ENCODE results near the gene LZTS2. TPM values are rescaled to one million over a fixed set of nuclear protein-coding genes. Genes with fewer than 3 reads are reported as not detected.
A peak's percentile ranks its signal among the peaks of the same experiment; 100 is the strongest.
"Not testable (repeated sequence)": the region's sequence is repeated elsewhere in the genome, so short reads cannot be mapped to it uniquely, and the experiment has no call there.

The LZTS2 gene
- total and polyA plus RNA-seq, 10 donors: 21.8 to 76.6 (median 54.6) TPM

- intact Hi-C loops (cut with DNase I; ENCODE audit: low total_unique reads): no loop called here
- Histone ChIP-seq H3K27me3 (replicated peaks in 1 of 7) (peaks cover 0 to 16% (median 0%) of the 10 kb centered on the region in 7 donors), H3K4me3 (no peak overlapping the region), H3K9me3 (no peaks in the 10 kb centered on the region), H3K36me3 (peaks cover 0 to 10% (median under 1%) of the 10 kb centered on the region in 6 donors), H3K27ac (no peak overlapping the region), H3K4me1 (peaks cover 6 to 23% (median 16%) of the 10 kb centered on the region in 6 donors)
- DNase-seq: peak; percentile 29
- TF ChIP-seq POLR2A (IDR thresholded peaks at IDR 0.05): no peak
- TF ChIP-seq CTCF (IDR thresholded peaks at IDR 0.05 in 8 of 11, conservative IDR thresholded peaks at IDR 0.05 in 3 of 11): no peak
- TF ChIP-seq POLR2AphosphoS5 (IDR thresholded peaks at IDR 0.05): no peak
- 79 to 86% (median 85%) methylated on average over 4 of the region's 4 CpGs for WGBS, 5 donors
Measured at GRCh38 chr10:100970914-100971811, 28.4 kb upstream of the LZTS2 start.

- peaks cover 0 to 16% (median 0%) of the 10 kb centered on the region in 7 donors for H3K27me3 ChIP-seq (replicated peaks in 1 of 7)
- H3K27ac ChIP-seq: no peak overlapping the region
- 76 to 85% (median 82%) methylated on average over 13 of the region's 13 CpGs for WGBS, 5 donors
- intact Hi-C loops (cut with DNase I; ENCODE audit: low total_unique reads): no loop called here
- H3K4me1 ChIP-seq: peaks cover 6 to 23% (median 16%) of the 10 kb centered on the region in 6 donors
- no peak overlapping the region for H3K4me3 ChIP-seq
- no peaks in the 10 kb centered on the region for H3K9me3 ChIP-seq
- TF ChIP-seq POLR2AphosphoS5 (IDR thresholded peaks at IDR 0.05) (no peak), POLR2A (IDR thresholded peaks at IDR 0.05) (no peak), CTCF (IDR thresholded peaks at IDR 0.05 in 8 of 11, conservative IDR thresholded peaks at IDR 0.05 in 3 of 11) (no peak)
- DNase-seq: peak; percentile 50
- no peaks in the 10 kb centered on the region for H3K36me3 ChIP-seq
Measured at GRCh38 chr10:100972115-100972903, 27.3 kb upstream of the LZTS2 start.

- Histone ChIP-seq H3K4me1 (peaks cover 6 to 23% (median 16%) of the 10 kb centered on the region in 6 donors), H3K9me3 (no peaks in the 10 kb centered on the region), H3K4me3 (no peak overlapping the region), H3K27ac (no peak overlapping the region), H3K27me3 (replicated peaks in 1 of 7) (peaks cover 0 to 16% (median 0%) of the 10 kb centered on the region in 7 donors), H3K36me3 (peaks cover 0 to 7% (median 0%) of the 10 kb centered on the region in 6 donors)
- intact Hi-C loops (cut with DNase I; ENCODE audit: low total_unique reads): no loop called here
- no peak for TF ChIP-seq CTCF (IDR thresholded peaks at IDR 0.05 in 8 of 11, conservative IDR thresholded peaks at IDR 0.05 in 3 of 11)
- TF ChIP-seq POLR2A (IDR thresholded peaks at IDR 0.05): no peak
- DNase-seq: peak; percentile 44
- 79 to 94% (median 92%) methylated on average over 3 to 6 of the region's 6 CpGs for WGBS, 5 donors
Measured at GRCh38 chr10:100972904-100973535, 26.6 kb upstream of the LZTS2 start.

- DNase-seq; H3K4me3 ChIP-seq; H3K27me3 ChIP-seq (replicated peaks in 1 of 7); H3K9me3 ChIP-seq; intact Hi-C loops (cut with DNase I; ENCODE audit: low total_unique reads); H3K4me1 ChIP-seq; H3K27ac ChIP-seq: not testable (repeated sequence)
- H3K36me3 ChIP-seq: peaks cover 0 to 31% (median 12%) of the 10 kb centered on the region in 6 donors
- WGBS, 5 donors: 79 to 89% (median 86%) methylated on average over 8 of the region's 8 CpGs
Measured at GRCh38 chr10:100975397-100975796, 24.2 kb upstream of the LZTS2 start.
